Tongue (tissue), 2 donors: ENCODE measurements around the gene SLC17A9. TPM values are rescaled to one million over a fixed set of nuclear protein-coding genes. Genes with fewer than 3 reads are reported as not detected.
A peak's percentile ranks its signal among the peaks of the same experiment; 100 is the strongest.

Source experiments
- DNase-seq: peaks from one replicate; pipeline ENCODE4 v3.0.0-alpha.2; 2015
- total RNA-seq: library from RNA; depleted of rRNA; stranded (reverse); fragments of >200 nt; gene quantifications from one replicate; pipeline ENCODE4 v1.2.3, GENCODE V29; 2014

Gene SLC17A9
- total RNA-seq = 2.3 TPM

GRCh38 chr20:62952373-62952967, at the start of gene SLC17A9:
TSS of gene SLC17A9 (plus strand) at chr20:62952709. CDS start at chr20:62952831, 122 bp downstream.
- DNase-seq = peak; percentile 28

DNA sequence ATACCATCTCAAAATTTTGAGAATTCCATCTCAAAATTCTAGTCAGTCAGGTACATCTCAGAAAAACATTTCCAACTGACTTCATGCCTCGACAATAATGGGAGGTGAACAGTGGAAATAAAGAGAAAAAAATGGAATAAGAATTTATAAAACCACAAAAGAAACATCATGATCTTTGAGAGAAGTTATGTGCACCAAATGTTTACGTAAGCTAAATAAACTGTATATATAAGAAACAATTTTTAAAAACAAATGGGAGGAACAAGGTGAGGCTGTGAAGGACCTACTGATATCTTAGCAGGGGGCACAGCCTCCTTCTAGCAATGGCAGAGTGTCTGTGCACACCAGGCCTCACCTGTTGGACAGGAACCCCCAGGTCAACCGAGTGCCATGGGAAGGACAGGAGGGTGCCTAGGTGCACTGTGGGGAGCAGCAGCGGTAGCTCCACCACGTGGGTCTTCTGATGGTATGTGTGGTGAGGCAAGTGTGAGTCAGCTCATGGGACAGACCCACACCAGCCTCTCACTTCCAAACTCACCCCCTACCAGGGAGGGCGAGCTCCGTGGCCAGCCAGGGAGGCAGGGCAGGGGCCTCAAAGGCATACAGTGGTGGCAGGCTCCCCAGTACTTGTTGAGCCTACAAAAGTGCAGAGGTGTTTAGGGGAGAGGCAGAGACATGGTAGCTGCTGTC, 49.4 kb upstream of the SLC17A9 start:
- DNase-seq = no peak

DNA sequence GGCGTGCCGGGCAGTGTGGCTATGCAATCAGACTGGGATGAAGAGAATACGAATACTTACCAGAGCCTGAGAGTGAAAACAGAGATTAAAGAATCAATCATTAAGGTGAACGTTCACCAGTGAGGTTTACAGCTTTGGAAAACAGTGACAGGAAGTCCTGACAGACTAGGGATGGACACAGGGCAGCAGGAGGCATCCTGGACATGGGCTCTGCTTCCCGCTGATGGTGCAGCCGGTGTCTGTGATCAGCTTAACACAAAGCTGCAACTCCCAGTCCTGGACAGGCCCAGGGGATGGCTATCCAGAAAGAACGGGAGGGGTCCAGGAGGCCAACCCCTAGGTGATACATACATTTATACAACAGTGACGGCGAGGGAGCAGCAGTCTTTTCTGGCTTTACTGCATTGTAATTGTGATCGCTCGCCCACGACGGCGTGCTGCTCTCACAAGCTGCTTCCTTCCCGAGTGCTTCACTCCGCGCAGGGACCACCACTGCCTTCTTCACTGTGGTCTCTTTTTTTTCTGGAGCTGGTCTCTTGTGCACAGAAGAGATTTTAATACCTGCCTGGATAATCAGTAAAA, 46.9 kb upstream of the SLC17A9 start:
- DNase-seq = no peak

DNA sequence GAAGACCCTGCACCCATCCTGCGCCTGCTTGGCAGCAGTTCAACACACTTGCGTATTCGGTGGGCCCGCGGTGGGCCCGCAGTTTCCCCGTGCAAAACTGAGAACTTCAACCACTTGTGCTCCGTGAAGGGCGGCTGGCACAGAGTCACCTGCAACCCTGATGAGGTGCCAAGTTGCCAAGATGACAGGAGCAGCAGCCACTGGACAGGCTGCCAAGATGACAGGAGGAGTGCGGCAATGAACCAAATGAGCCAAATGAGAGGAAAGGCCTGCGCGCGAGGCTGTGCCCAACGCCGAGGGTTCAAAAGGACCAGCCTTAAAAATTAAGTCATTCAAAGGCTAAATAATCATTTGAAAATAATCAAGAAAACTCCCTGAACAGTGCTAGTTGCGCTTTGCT, 46.3 kb upstream of the SLC17A9 start:
- DNase-seq = no peak

DNA sequence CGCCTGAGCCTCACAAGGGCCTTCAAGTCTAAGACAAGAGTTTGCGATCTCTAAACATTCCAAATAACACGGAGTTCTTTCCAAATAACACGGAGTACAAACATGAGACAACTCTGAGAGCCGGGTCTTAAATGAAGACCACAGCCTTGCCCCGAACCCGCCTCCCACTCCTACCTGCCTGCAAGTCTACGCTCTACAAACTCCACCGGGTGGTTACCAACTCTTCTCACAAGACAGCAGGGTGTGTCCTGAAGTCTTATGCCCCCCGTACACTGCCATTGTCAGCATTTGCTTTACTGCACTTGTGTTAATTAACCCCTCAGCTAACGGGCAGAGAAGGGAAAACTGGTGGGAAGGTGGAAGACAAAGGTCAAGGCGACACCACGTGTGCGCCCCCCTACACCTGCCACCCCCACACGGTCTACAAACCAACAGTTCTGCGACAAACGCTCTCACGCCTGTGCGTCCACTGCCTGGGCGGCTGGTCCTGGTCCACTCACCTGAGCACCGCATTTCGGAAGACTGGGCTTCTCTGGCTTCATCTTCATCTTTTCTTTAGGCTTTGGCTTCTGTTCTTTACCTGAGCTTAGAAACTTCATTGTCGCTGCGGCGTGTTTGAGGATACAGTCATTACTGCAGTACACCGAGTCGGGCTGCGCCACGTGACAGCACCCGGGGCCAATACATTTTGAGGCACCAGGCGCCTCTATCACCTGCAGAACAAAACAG, 45.7 kb upstream of the SLC17A9 start:
- no peak for DNase-seq

DNA sequence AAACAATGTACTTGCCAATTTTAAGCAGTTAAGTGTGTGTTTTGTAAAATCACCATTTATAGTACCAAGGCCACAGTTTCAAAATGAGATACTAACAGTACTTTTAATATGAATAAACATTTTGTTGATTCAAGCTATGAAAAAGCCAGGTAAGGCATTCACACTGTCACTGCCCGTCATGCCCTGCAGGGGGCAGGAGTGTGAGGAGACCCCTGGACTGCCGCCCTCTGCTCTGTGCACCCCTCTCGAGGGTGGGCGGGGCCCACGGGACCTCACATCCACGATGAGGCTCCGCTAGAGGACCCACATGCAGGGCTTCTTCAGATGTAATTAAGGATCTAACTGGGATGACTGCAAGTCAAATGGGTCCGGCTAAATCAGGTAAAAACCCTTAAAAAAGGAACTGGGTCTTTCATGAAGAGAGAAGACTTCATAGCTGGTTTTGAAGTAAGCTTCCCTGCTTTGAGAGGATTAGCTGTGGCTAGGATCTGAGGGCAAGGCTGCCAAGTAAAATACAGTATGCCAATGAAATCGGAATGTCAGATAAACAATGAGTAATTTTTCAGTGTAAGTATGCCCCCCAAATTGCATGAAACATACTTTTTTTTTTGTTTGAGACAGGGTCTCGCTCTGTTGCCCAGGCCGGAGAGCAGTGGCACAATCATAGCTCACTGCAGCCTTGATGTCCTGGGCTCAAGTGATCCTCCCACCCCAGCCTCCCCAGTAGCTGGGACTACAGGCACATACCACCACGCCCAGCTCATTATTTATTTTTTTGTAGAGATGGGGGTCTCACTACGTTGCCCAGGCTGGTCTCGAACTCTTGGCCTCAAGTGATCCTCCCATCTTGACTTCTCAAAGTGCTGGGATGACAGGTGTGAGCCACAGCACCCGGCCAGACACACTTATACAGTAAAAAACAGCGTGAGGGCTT, 44.9 kb upstream of the SLC17A9 start:
- DNase-seq = no peak

- DNase-seq = no peak
Measured at GRCh38 chr20:62908971-62909791, 43.3 kb upstream of the SLC17A9 start.

DNA sequence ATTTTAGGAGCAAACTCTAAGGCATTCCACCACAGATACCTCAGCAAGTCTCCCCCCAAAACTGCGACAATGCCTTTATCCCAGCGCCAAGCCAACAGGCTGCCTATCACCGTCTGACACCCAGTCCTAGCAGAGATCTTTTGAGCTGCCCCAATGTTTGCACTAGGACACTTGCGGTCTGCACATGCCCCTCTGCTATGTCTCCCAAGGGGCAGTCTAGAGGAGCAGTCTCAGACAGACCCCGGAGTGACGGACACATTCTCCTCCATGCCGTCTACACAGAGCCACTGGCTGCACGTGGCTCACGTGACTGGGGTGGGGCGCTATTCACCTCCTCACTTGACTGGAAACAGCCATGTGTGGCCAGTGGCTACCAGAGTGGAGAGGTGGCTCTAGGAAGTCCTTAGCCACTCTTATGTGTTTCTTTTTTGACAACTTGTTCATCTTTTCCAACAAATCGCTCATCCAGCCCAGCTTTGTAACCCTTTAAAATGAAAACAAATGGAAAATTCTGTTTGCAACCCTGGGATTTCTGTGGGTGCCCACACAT, 42.2 kb upstream of the SLC17A9 start:
- no peak for DNase-seq

GRCh38 chr20:62910777-62911497, 41.6 kb upstream of the SLC17A9 start:
- no peak for DNase-seq

DNA sequence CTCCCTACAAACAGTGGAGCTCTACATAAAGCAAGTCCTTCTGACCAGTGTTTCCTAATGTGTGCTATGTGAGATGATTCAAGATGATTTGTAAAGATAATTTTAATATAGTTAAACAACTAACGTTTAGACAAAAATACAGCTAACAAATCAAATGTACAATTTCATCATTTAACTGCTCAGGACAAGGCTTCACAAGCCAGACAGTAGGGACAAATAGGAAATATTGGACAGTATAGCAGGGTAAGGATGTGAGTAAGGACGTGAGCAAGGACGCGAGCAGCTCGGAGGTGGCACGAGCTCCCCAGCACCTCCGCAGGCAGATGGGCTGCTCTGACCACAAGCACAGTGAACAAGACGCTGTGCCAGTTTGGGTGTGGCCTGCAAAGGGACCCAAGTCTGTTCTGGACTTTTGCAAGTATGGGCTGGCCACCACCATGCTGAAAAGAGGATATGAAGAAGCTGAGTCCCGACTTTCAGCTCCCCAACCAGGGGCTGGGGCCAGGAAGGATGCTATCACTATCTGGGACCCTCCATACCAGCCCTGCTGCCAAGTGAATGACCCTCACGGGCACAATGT, 40.7 kb upstream of the SLC17A9 start:
- DNase-seq = no peak

- no peak for DNase-seq
Measured at GRCh38 chr20:62913043-62913630, 39.4 kb upstream of the SLC17A9 start.

- no peak for DNase-seq
Measured at GRCh38 chr20:62914436-62914835, 38.1 kb upstream of the SLC17A9 start.

- peak; percentile 87 for DNase-seq
Measured at GRCh38 chr20:62914970-62915457, 37.5 kb upstream of the SLC17A9 start.

DNA sequence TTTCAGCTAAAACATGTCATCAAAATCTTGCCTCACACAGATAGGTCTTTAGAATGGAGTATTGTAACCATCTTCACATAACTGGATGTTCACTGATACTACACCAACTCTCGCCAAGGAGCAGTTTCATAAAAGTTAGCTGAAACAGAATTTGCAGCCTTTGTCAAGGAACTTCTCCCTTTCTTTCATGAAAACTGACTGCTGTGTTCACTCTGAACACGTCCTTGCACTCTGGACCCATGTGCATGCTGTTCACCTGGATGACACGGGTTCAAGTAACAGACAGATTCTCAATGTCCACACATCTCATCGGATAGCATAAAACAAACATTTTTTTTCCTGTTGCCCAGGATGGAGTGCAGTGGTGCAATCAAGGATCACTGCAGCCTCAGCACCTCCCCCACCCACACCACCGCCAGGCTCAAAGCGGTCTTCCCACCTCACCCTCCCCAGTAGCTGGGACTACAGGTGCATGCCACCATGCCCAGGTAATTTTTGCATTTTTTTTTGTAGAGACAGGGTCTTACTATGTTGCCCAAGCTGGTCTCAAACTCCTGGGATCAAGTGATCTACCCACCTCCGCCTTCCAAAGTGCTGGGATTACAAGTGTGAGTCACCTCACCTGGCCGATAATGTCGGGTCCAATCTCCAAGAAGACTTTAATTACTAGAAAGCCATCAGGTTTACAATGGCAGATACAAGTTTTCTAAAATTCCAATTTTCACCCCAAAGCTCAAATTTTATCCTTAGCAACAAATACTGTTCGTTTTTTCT, 35.6 kb upstream of the SLC17A9 start:
- DNase-seq = no peak

DNA sequence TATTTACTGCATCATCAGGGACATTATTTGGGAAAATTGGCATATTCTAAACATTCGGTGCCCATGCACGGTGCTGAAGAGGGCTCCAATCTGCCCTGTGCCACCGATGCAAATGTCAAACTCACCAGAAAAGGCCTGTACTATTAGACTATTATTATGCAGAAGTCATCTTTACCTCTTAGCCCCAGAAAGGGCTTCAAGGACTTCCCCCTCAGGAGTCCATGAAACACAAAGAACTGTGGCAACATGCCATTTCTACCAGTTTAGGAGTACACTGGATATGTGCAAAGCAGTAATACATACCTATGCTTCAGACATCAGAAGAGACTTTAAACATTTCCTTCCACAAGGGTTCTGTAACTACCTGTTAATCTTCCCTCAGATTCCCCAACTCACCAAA, 34.8 kb upstream of the SLC17A9 start:
- DNase-seq = no peak

DNA sequence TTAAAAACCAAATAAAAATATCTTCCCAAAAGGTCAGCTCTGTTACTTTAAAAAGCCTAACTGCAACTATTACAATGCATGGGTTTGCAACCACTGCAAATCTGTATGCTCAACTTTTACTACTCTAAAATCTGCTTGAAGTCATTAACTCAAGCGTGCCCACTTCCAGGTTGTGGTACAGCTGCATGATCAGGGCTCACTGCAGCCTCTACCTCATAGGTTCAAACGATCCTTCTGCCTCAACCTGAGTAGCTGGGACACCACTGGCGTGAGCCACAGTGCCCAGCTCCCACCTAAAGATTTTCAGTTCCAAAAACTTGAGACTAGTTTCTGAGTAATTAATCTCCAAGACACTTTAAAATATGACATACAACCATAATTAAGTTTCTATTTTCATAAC, 34.4 kb upstream of the SLC17A9 start:
- no peak for DNase-seq

- no peak for DNase-seq
Measured at GRCh38 chr20:62918831-62919230, 33.7 kb upstream of the SLC17A9 start.

- no peak for DNase-seq
Measured at GRCh38 chr20:62920039-62920645, 32.4 kb upstream of the SLC17A9 start.
